Gastroesophageal sphincter (tissue), 3 donors: ENCODE data around the gene TPPP.

ENCODE experiments used
- CTCF ChIP-seq, 4 experiments: fragments of 200-600 bp in 2 of 4; fragments of 450-650 bp in 2 of 4; sonication (generic) in 1 of 4; IDR thresholded peaks; one replicate each; pipeline ENCODE4 v1.5.1; 2017 to 2019; ENCODE audit warnings: antibody characterized with exemption in 4 of 4, mild to moderate bottlenecking in 2 of 4, moderate library complexity in 2 of 4
- POLR2A ChIP-seq, 2 donors: fragments of 450-650 bp; IDR thresholded peaks; one replicate each; pipeline ENCODE4 v1.6.1; 2017; ENCODE audit warnings: antibody characterized with exemption in 2 of 2, mild to moderate bottlenecking in 2 of 2, moderate library complexity in 1 of 2

GRCh38 chr5:623531-623930, 69.6 kb downstream of the TPPP start:
- no peak for TF ChIP-seq CTCF (IDR thresholded peaks at IDR 0.05)
- TF ChIP-seq POLR2A (IDR thresholded peaks at IDR 0.05), result no peak
